GM19025 (cell line): Measurements from ENCODE around the gene DUSP16.
"Not testable (repeated sequence)": the region's sequence is repeated elsewhere in the genome, so short reads cannot be mapped to it uniquely, and the experiment has no call there.

Source experiments
- ATAC-seq: cut with Tn5 transposase; IDR thresholded peaks from one replicate; pipeline ENCODE4 v1.9.1; 2021; ENCODE audit warnings: mild to moderate bottlenecking, low read depth, moderate library complexity; ENCODE audit not compliant: unreplicated experiment

DUSP16 gene

GRCh38 chr12:12524128-12524527, 38.5 kb downstream of the DUSP16 start:
- ATAC-seq: no peak

- no peak for ATAC-seq
These were observed 39.4 kb downstream of the DUSP16 start for GRCh38 chr12:12523229-12523628.

- not testable (repeated sequence) for ATAC-seq
These were observed 40.0 kb downstream of the DUSP16 start for GRCh38 chr12:12522657-12523056.

- ATAC-seq: no peak
These were observed 40.8 kb downstream of the DUSP16 start for GRCh38 chr12:12521888-12522287.

GRCh38 chr12:12521044-12521485, 41.6 kb downstream of the DUSP16 start:
- no peak for ATAC-seq

- no peak for ATAC-seq
These were observed 42.4 kb downstream of the DUSP16 start for GRCh38 chr12:12520273-12520672.

- no peak for ATAC-seq
These were observed 43.2 kb downstream of the DUSP16 start for GRCh38 chr12:12519354-12519998.

GRCh38 chr12:12518919-12519318, 43.7 kb downstream of the DUSP16 start:
- ATAC-seq: no peak

GRCh38 chr12:12518464-12518845, 44.2 kb downstream of the DUSP16 start:
- no peak for ATAC-seq

- no peak for ATAC-seq
These were observed 49.2 kb downstream of the DUSP16 start for GRCh38 chr12:12513416-12514006.

GRCh38 chr12:12511895-12512711, 50.6 kb downstream of the DUSP16 start:
- no peak for ATAC-seq

GRCh38 chr12:12511021-12511783, 51.5 kb downstream of the DUSP16 start:
- ATAC-seq: no peak

- no peak for ATAC-seq
These were observed 52.1 kb downstream of the DUSP16 start for GRCh38 chr12:12510551-12510950.

GRCh38 chr12:12510141-12510540, 52.5 kb downstream of the DUSP16 start:
- ATAC-seq: no peak

- no peak for ATAC-seq
These were observed 54.1 kb downstream of the DUSP16 start for GRCh38 chr12:12508612-12509011.

GRCh38 chr12:12507121-12507520, 55.5 kb downstream of the DUSP16 start:
- ATAC-seq: no peak

- ATAC-seq: no peak
These were observed 56.2 kb downstream of the DUSP16 start for GRCh38 chr12:12506496-12506890.

GRCh38 chr12:12505544-12506495, 56.8 kb downstream of the DUSP16 start:
- peak; percentile 82 for ATAC-seq

- ATAC-seq: no peak
These were observed 59.1 kb downstream of the DUSP16 start for GRCh38 chr12:12503384-12504078.
